GM18520 (cell line): ENCODE results near the gene FAM78B.

ENCODE experiments used
- ATAC-seq: cut with Tn5 transposase; IDR thresholded peaks from one replicate; pipeline ENCODE4 v1.9.1; 2021; ENCODE audit not compliant: unreplicated experiment

FAM78B gene

GRCh38 chr1:166121010-166121409 lies 45.8 kb downstream of the FAM78B start:
- no peak for ATAC-seq

GRCh38 chr1:166120281-166120680 lies 46.5 kb downstream of the FAM78B start:
- ATAC-seq: no peak

DNA sequence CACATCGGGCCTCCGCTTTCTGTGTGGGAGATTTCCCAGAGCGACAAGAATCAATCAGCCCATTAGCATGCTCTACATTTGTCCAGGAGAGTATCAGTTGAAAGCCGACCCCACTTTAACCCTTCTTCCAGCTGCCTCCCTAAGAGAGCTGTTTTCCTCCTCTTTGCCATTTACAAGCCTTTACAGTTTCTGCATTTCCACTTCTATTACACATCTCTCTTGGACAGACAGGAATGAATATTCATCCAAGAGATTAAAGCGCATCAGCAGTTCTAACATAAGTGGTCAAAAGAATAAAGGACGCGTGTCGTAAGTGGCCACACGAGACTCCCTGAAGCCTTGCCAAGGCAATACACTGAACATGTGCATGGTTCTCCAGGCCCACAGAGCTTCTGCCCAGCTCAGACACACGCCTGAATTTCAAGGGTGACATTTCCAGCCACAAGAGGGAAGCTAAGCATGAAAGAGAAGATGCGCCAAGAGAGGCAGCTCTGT lies 47.3 kb downstream of the FAM78B start:
- no peak for ATAC-seq

- no peak for ATAC-seq
Measured at GRCh38 chr1:166117776-166118175, 49.0 kb downstream of the FAM78B start.

DNA sequence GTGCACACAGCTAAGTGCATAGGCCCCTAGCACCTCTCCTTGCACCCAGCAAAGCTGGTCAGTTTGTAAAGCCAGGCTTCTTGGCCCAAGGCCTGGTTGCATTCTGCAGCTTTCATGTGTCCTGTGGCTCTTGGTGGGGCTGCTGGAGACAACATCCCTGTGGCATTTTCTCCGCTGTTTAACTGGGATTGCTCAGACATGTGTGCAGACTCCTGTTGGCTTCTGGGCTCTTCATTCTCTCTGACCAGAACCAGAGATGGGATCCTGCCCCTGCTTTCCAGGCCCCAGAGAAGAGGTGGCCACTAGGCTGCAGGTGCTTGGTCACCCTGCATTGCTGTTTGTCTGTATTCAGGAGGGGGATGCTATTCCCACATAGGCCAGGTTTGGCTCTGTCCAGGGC lies 50.8 kb downstream of the FAM78B start:
- no peak for ATAC-seq

DNA sequence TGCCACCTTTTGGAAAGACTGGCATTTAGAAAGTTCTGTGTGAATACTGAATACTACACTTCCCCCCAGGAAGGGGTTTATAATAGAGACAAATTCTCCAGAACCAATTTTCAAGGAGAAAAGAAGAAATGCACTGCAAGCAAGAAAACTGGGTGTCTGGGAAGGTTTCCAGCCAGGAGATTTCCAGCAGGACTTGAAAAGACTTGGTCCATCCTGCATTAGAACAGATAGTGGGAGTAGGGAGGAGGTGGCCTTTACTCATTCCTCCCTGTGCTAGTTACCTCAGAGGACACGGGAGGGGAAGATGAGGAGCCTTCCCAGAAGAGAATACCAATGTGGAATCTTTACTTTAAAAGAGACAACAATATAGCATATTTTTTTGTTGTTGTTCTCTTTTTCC lies 52.4 kb downstream of the FAM78B start:
- ATAC-seq: no peak

DNA sequence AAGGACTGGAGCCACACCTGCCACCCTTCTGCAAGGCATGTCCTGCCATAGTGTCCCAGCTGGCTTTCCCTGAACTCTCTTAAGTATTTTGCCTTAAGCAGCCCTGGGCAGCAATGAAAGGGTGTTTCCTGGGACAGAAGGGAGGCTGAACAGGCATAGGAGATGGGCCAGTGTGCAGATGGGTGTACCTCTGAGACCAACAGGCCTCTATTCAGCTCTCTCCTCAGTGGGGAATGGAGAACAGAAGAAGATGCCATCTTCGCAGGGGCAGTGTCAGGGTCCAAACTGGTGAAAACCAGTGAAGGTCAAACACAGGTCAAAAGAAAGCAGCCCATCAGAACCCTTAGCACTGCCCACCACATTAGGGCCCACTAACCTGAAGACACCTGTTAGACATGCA lies 53.2 kb downstream of the FAM78B start:
- no peak for ATAC-seq

DNA sequence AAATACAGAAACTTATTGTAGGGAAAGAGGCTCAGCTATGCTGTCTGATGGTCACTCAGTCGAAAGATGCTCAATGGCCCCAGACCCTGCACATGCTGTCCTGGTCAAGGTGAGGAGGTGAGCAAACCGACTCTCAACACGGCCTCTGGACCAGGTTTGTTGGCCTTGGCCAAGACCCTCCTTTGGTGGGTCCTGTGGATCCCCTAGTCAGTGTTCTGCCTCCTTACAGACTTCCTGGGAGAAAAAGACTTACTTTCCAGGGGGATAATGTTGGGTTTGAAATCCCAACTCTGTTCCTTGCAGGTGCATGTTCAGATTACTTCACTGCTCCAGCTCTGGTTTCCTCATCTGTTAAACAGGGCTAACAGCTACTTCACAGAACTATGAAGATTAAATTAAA lies 53.8 kb downstream of the FAM78B start:
- ATAC-seq: no peak

DNA sequence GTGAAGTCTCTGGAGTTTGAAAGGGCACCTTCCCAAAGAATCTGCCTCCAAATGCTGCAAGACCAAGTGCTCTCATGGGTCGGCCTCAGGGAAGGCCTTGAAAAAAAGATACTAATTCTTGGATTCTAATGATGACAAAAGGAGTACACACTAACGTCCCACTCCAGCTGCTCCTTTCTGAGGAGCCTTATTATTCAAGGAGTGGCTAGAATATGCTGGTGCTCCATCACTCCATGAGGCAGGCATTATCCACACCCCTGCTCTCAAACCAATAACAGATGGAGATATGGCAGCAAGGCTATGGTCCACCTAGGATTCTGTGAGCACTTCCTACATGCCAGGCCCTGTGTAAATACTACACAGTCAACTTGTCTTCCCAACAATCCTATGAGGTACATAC lies 54.4 kb downstream of the FAM78B start:
- ATAC-seq: no peak

DNA sequence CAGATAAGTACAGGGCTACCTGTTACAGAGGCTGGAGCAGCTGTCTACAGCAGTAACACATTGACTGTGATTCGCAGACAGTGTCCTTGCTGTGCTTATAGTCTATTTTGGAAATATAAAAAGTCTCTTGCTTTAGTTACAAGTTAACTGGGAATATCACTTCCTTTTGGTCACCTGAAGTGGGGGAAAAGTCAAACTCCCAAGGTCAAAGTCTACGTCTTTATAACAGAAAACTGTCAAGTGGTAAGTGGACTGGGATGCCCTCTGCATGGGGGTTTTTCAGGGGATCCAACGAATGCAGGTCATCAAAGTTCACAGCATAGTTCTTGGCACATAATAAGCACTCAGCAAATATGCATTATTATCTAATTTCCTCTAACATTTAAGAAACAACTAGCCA lies 55.4 kb downstream of the FAM78B start:
- no peak for ATAC-seq

- no peak for ATAC-seq
Measured at GRCh38 chr1:166090244-166090643, 76.6 kb downstream of the FAM78B start.

DNA sequence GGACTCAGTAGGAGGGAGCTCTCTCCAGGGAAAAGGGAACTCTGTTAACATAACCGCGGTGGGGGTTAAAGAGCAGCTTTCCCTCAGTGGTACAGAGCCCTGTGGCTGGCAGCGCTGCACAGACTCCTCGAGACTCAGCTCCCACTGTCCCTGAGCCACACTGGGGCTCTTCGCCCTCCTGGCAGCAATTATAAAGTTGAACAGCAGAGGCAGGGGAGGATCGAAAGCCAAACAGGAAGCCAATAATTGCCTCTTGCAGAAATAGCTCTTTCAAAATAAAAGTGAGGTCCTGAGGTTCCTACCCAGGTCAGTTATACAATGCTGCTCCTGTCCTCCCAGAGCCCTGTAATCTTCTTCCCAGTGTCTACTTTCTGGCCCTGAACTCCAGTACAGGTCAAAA lies 77.0 kb downstream of the FAM78B start:
- no peak for ATAC-seq

DNA sequence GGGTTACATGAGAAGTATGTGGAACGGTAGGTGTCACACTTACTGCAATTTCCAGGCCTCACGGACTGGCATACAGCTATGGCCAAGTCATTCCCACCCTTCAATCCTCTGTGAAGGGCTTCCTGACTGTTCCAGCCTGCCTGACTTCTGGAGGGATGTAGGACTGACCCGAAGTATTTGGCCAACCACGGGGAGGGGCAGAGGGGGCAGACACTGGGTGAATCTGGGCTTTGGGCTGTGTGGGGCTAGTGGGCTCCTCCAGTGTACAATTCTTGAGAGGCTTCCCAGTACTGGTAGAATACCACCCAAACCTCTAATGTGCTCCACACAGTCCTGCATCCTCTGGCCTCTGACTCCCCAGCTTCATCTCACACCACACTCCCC lies 78.2 kb downstream of the FAM78B start:
- ATAC-seq: no peak

DNA sequence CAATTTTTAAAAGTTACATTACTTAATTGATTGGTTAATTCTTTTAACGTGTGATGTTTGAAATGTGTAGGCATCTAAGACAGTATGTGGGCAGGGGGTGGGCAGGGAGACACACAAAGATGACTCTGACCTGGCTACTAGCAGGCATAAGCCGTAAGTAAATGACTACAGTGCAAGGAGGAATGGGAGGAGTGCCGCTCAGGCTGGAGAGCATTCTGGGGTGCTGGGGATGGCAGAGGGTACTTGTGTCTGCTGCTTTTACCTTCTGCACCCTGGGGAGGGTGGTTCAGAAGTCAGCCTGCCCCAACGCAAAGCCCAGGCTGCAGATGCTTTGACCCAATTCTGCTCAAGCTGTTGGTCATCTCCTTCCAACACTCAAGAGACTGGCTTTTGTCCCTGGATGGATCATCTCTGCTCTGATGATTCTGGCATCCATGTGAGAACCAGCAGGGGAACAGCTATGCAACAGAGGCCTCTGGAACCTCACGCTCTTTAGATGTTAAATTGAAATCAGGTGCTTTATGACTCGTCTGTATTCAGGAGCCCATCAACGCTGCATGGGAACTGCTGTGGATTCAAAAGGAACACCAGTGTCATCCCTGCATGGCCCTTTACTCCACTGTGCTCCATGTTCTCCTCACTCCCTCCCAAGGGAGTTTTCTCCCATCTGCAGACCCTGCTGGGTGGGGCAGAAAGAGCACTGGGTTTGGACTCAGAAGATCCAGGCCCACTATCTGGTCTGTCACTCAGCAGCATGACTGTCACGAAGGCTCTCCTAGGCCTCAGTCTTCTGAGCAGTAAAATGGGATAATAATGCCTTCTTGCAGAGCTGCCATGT lies 78.8 kb downstream of the FAM78B start:
- no peak for ATAC-seq

DNA sequence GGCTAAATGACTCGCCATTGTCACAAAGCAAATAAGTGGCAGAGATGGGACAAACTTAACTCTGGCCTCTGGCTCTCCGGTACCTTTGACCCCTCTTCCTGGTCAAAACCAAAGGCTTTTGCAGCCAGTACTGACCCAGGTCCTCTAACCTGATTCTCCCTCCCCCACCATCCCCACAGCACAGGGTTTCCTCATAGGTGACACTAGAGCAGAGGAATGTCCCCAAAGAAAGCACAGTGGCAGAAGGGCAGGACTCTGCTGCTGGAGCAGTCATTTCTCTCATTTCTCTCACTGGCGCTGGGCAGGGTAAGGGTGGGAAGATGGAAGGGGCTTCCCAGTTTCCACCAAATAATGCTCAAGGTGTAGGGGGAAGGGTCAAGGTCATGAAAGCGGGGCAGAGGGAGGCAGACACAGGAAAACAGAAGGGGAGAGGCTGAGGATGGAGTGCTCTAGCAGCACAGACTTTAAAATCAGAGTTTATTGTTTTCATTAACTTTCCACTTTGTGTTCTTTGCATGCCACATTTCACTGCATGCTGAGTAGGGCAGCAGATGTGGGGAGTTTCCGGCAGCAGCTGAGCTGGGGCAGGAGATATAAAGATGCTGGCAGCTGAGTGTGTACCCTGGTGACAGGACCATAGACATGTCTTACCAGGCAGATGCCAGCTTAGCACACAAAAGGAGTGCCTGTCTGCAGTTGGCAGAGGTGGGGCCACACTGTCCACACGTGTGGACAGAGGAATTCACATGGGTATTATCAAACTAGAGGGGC lies 80.5 kb downstream of the FAM78B start:
- ATAC-seq: no peak

DNA sequence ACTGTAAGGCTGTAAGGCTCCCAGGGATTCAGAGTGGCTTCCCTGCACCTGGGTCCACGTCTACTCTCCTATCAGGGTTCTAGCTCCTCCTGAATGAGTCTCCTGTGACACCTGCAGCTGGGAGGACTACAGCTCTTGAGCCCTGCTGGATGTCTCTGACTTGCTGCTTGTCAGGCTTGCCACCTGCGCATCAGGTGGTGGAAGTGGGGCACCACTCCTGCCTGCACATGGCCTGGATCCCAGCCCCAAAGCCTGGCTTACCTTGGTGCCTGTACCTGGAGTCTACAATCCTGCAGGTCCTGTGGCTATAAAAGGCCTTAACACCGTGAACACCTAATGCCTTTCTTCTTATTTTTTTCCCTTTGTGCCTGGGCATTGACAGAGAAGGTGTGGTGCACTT lies 82.2 kb downstream of the FAM78B start:
- no peak for ATAC-seq

GRCh38 chr1:166083887-166084286 lies 82.9 kb downstream of the FAM78B start:
- ATAC-seq: peak; percentile 85

- no peak for ATAC-seq
Measured at GRCh38 chr1:166082601-166083000, 84.2 kb downstream of the FAM78B start.

- no peak for ATAC-seq
Measured at GRCh38 chr1:166080967-166081870, 85.6 kb downstream of the FAM78B start.

GRCh38 chr1:166080277-166080966 lies 86.4 kb downstream of the FAM78B start:
- no peak for ATAC-seq

DNA sequence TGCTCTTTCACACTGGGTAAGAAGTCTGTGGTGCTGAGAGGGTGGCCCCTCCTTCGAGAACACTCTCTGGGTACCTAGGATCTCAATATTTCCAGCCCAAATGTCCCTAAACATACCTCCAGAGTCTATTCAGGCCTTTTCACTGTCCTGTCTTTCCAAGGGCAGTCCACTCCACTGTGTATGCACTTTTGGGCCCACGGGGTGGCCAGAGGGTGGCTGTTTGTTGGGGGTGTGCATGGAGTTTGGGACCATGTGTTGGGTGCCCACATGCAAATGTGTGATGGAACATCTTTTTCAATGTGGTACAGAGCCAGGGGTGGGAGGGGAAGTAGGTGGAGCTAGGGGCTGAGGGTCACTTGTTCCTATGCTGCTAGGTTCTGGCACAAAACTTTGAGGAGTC lies 87.5 kb downstream of the FAM78B start:
- no peak for ATAC-seq
